Endodermal cell (in vitro differentiated cells): ENCODE data around the gene DAB1. TPM values are rescaled to one million over a fixed set of nuclear protein-coding genes. Genes with fewer than 3 reads are reported as not detected.

ENCODE experiments used
- DNase-seq: peaks from one replicate; pipeline ENCODE4 v3.0.0-alpha.2; 2017
- H3K27ac ChIP-seq: 2 replicates; pipeline ENCODE4 v1.5.1; 2013; ENCODE audit warnings: mild to moderate bottlenecking, low read depth, low read length, moderate library complexity
- H3K27me3 ChIP-seq: 2 replicates; pipeline ENCODE4 v1.6.1; 2013; ENCODE audit warnings: mild to moderate bottlenecking, low read length, moderate library complexity; ENCODE audit not compliant: insufficient read depth, control insufficient read depth, poor library complexity, severe bottlenecking
- H3K36me3 ChIP-seq: 2 replicates; pipeline ENCODE4 v1.7.0; 2013; ENCODE audit warnings: mild to moderate bottlenecking, low read length, moderate library complexity; ENCODE audit not compliant: control insufficient read depth, insufficient read depth
- H3K4me1 ChIP-seq: one replicate; pipeline ENCODE4 v1.7.0; 2013; ENCODE audit warnings: low read length; ENCODE audit not compliant: control insufficient read depth, insufficient read depth
- H3K4me3 ChIP-seq: 2 replicates; pipeline ENCODE4 v1.5.1; 2013; ENCODE audit warnings: mild to moderate bottlenecking, low read length, moderate library complexity
- H3K9ac ChIP-seq: 2 replicates; pipeline ENCODE4 v1.6.1; 2013; ENCODE audit warnings: mild to moderate bottlenecking, low read length, moderate library complexity; ENCODE audit not compliant: poor library complexity, severe bottlenecking; ENCODE audit errors: extremely low read depth
- H3K9me3 ChIP-seq: 2 replicates; pipeline ENCODE4 v1.6.1; 2013; ENCODE audit warnings: mild to moderate bottlenecking, low read length, moderate library complexity; ENCODE audit not compliant: control insufficient read depth
- H3K27ac Mint-ChIP-seq: 2 replicates; pipeline ENCODE4 v1.8.0; 2020; ENCODE audit warnings: mixed read lengths
- H3K27me3 Mint-ChIP-seq: 2 replicates; pipeline ENCODE4 v1.8.0; 2021; ENCODE audit warnings: mild to moderate bottlenecking, mixed read lengths; ENCODE audit not compliant: insufficient read depth
- H3K36me3 Mint-ChIP-seq: 2 replicates; pipeline ENCODE4 v1.8.0; 2020; ENCODE audit warnings: low read depth, mixed read lengths
- H3K4me1 Mint-ChIP-seq: 2 replicates; pipeline ENCODE4 v1.8.0; 2020; ENCODE audit warnings: mixed read lengths
- H3K4me3 Mint-ChIP-seq: 2 replicates; pipeline ENCODE4 v1.8.0; 2020; ENCODE audit warnings: mild to moderate bottlenecking, moderate library complexity, mixed read lengths
- H3K9me3 Mint-ChIP-seq: 2 replicates; pipeline ENCODE4 v1.8.0; 2020; ENCODE audit warnings: mild to moderate bottlenecking, mixed read lengths
- CTCF ChIP-seq: fragments of 200-600 bp; sonication (generic); conservative IDR thresholded peaks from 2 replicates; pipeline ENCODE4 v1.5.0; 2021; ENCODE audit warnings: antibody characterized with exemption, mild to moderate bottlenecking
- WGBS, 2 experiments: methylation state at CpG; one replicate each; pipeline versions ENCODE4 v1.1.5 to v1.1.7; 2013; ENCODE audit warnings: missing lambda C conversion rate in 2 of 2, mixed read lengths in 1 of 2; ENCODE audit not compliant: insufficient coverage in 1 of 2, insufficient read length in 1 of 2; 5-methylcytosine and 5-hydroxymethylcytosine counted together
- total RNA-seq, 2 donors: library from RNA; stranded (reverse); fragmentation: NEBNext Ultra II Directional in 1 of 2; extraction: Animal tissue kit (Norgen Biotek cat#: 25700) in 1 of 2; gene quantifications; 2 replicates in 1 of 2; 3 replicates in 1 of 2; pipeline ENCODE4 v1.2.1, GENCODE V29; 2021

Gene DAB1
- total RNA-seq, 2 donors from 2014 or later: 32.0 to 36.2 TPM

- H3K9me3 Mint-ChIP-seq: no peaks in the 10 kb centered on the region
- H3K27ac ChIP-seq: no peak overlapping the region
- peaks cover 5% of the 10 kb centered on the region for H3K27me3 Mint-ChIP-seq
- peaks cover 20% of the 10 kb centered on the region for H3K4me1 Mint-ChIP-seq
- peaks cover 4% of the 10 kb centered on the region for H3K9me3 ChIP-seq
- no peaks in the 10 kb centered on the region for H3K36me3 ChIP-seq
- no peak overlapping the region for H3K27ac Mint-ChIP-seq
- no peak overlapping the region for H3K4me3 ChIP-seq
- no peak overlapping the region for H3K4me3 Mint-ChIP-seq
- H3K36me3 Mint-ChIP-seq: no peaks in the 10 kb centered on the region
- DNase-seq: no peak
- H3K27me3 ChIP-seq: no peaks in the 10 kb centered on the region
- peaks cover 3% of the 10 kb centered on the region for H3K4me1 ChIP-seq
- no peak overlapping the region for H3K9ac ChIP-seq
- TF ChIP-seq CTCF: no peak
Observed at GRCh38 chr1:57443004-57443403, 19.1 kb upstream of the DAB1 start.

- Histone ChIP-seq H3K9ac (no peak overlapping the region), H3K27ac (no peak overlapping the region), H3K4me1 (peaks cover 3% of the 10 kb centered on the region), H3K9me3 (peaks cover 12% of the 10 kb centered on the region), H3K27me3 (no peaks in the 10 kb centered on the region), H3K4me3 (peak overlapping the region; percentile 45), H3K36me3 (no peaks in the 10 kb centered on the region)
- 92% methylated on average over 1 of the region's 1 CpG; no CpG with 5 or more reads in 1 of the 2 experiments for WGBS, 2 experiments
- Mint-ChIP-seq H3K4me1 (peaks cover 16% of the 10 kb centered on the region), H3K4me3 (no peak overlapping the region), H3K36me3 (no peaks in the 10 kb centered on the region), H3K27ac (no peak overlapping the region), H3K9me3 (peaks cover 5% of the 10 kb centered on the region), H3K27me3 (peaks cover 5% of the 10 kb centered on the region)
- no peak for TF ChIP-seq CTCF
- DNase-seq: peak; percentile 64
Observed at GRCh38 chr1:57440096-57440495, 16.2 kb upstream of the DAB1 start.

GRCh38 chr1:57431400-57431799 lies 7.5 kb upstream of the DAB1 start:
- Histone ChIP-seq H3K9me3 (peaks cover 5% of the 10 kb centered on the region), H3K36me3 (no peaks in the 10 kb centered on the region), H3K4me1 (no peaks in the 10 kb centered on the region), H3K27me3 (no peaks in the 10 kb centered on the region), H3K9ac (no peak overlapping the region), H3K4me3 (no peak overlapping the region), H3K27ac (no peak overlapping the region)
- Mint-ChIP-seq H3K27me3 (no peaks in the 10 kb centered on the region), H3K4me3 (no peak overlapping the region), H3K9me3 (no peaks in the 10 kb centered on the region), H3K4me1 (no peaks in the 10 kb centered on the region), H3K27ac (no peak overlapping the region), H3K36me3 (no peaks in the 10 kb centered on the region)
- TF ChIP-seq CTCF: no peak
- 94 to 100% methylated on average over 2 to 5 of the region's 5 CpGs for WGBS, 2 experiments
- no peak for DNase-seq
